Calu3 (cell line): ENCODE data around the gene FAM78B. TPM values are rescaled to one million over a fixed set of nuclear protein-coding genes. Genes with fewer than 3 reads are reported as not detected.

Experiments
- BruUV-seq: library from RNA; stranded (reverse); fragments of 400-500 nt; replicated peaks from 2 replicates; lab custom pipeline; 2021; lab: Mats Ljungman, UMichigan
- CTCF ChIA-PET: fragments of 300-600 bp; sonication (Branson Sonifier 250); formaldehyde crosslinking; loops from one replicate; lab custom pipeline; 2022; ENCODE audit warnings: antibody characterized with exemption; lab: Charles Lee
- DNase-seq: peaks from one replicate; pipeline ENCODE4 v3.0.0; 2022
- H3K27ac Mint-ChIP-seq: one replicate; pipeline ENCODE4 v1.8.0; 2022; ENCODE audit warnings: mixed read lengths; ENCODE audit not compliant: unreplicated experiment
- H3K27me3 Mint-ChIP-seq: one replicate; pipeline ENCODE4 v1.8.0; 2022; ENCODE audit warnings: mixed read lengths; ENCODE audit not compliant: unreplicated experiment
- H3K36me3 Mint-ChIP-seq: one replicate; pipeline ENCODE4 v1.8.0; 2022; ENCODE audit warnings: mild to moderate bottlenecking, moderate library complexity, mixed read lengths; ENCODE audit not compliant: insufficient read depth, unreplicated experiment
- H3K4me1 Mint-ChIP-seq: one replicate; pipeline ENCODE4 v1.8.0; 2022; ENCODE audit warnings: mild to moderate bottlenecking, low read depth, mixed read lengths; ENCODE audit not compliant: unreplicated experiment
- H3K4me3 Mint-ChIP-seq: one replicate; pipeline ENCODE4 v1.8.0; 2022; ENCODE audit warnings: mild to moderate bottlenecking, low read depth, moderate library complexity, mixed read lengths; ENCODE audit not compliant: unreplicated experiment
- H3K9me3 Mint-ChIP-seq: one replicate; pipeline ENCODE4 v1.8.0; 2022; ENCODE audit warnings: low read depth, mixed read lengths; ENCODE audit not compliant: unreplicated experiment
- CTCF ChIP-seq: fragments of 200-600 bp; IDR thresholded peaks from one replicate; pipeline ENCODE4 v1.8.0; 2022; ENCODE audit warnings: antibody characterized with exemption; ENCODE audit not compliant: unreplicated experiment
- intact Hi-C: fragments of 100-400 bp; cut with micrococcal nuclease; formaldehyde crosslinking; loops from one replicate; pipeline ENCODE4 v1.10.0; 2022; ENCODE audit not compliant: unreplicated experiment
- total RNA-seq: library from RNA; stranded (reverse); gene quantifications from 2 replicates; pipeline ENCODE4 v1.2.3, GENCODE V29; 2022

Gene FAM78B
- total RNA-seq, 1 experiment from 2014 or later = 4.9 TPM

- no peak overlapping the region for H3K27ac Mint-ChIP-seq
- H3K4me3 Mint-ChIP-seq = no peak overlapping the region
- peaks cover 16% of the 10 kb centered on the region for H3K4me1 Mint-ChIP-seq
- no peak for DNase-seq
- no peaks in the 10 kb centered on the region for H3K36me3 Mint-ChIP-seq
- H3K27me3 Mint-ChIP-seq = peaks cover 15% of the 10 kb centered on the region
- BruUV-seq = no TSS peak
- CTCF ChIA-PET = interaction anchor here (0.9 kb wide), 1 partner anchor 13 kb away, joined by 4 read pairs; no protein-coding TSS in a partner anchor
- TF ChIP-seq CTCF = no peak
- intact Hi-C loops = no loop called here
- no peaks in the 10 kb centered on the region for H3K9me3 Mint-ChIP-seq
These were observed 18.7 kb upstream of the FAM78B start for GRCh38 chr1:166185526-166185925.

DNA sequence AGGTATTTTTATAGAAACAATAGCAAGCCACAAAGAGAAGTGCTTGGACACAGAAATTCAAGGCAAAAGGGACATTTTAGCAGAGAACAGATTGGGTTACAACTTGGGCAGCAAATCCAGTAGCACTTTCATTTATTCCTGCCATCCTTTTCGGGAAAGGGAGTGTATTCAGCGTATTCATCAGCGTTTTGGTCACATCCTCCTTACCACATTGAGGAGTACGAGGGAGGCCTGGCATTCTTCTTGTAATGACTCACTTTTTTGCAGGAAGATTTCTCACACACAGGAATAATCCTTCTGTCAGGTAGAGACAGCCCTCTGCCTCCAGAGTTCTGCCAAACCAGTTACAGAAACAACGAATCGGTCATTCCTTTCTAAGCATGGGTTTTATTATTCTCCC lies 18.1 kb upstream of the FAM78B start:
- CTCF ChIA-PET = no interaction called here
- no TSS peak for BruUV-seq
- Mint-ChIP-seq H3K36me3 (no peaks in the 10 kb centered on the region), H3K27me3 (peaks cover 15% of the 10 kb centered on the region), H3K27ac (no peak overlapping the region), H3K9me3 (no peaks in the 10 kb centered on the region), H3K4me3 (no peak overlapping the region), H3K4me1 (peaks cover 16% of the 10 kb centered on the region)
- peak; percentile 25 for DNase-seq
- intact Hi-C loops = no loop called here
- no peak for TF ChIP-seq CTCF

DNA sequence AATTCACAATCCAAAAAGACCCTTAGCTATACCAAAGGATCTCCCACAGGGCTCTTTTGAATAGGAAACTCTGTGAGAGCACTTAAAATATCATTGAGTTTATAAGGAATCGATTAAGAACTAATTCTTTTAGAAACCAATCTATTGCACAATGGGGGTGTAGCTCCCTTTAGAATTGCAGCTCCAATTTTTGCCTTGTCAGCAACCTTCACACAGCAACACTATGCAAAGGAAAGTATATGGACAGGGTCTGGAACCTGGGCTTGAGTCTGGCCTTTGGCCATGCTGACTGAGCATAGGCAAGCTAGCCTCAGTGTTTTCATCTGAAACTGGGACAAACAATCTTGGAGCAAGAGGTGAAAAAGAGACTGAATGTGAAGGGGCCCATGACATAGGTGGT lies 17.2 kb upstream of the FAM78B start:
- no TSS peak for BruUV-seq
- no peak for TF ChIP-seq CTCF
- CTCF ChIA-PET = interaction anchor here (1.0 kb wide), 1 partner anchor 13 kb away, joined by 3 read pairs; no protein-coding TSS in a partner anchor
- Mint-ChIP-seq H3K4me1 (peaks cover 16% of the 10 kb centered on the region), H3K36me3 (no peaks in the 10 kb centered on the region), H3K27ac (no peak overlapping the region), H3K27me3 (peaks cover 15% of the 10 kb centered on the region), H3K4me3 (no peak overlapping the region), H3K9me3 (no peaks in the 10 kb centered on the region)
- intact Hi-C loops = no loop called here
- no peak for DNase-seq

GRCh38 chr1:166182281-166182680 lies 15.5 kb upstream of the FAM78B start:
- H3K36me3 Mint-ChIP-seq = no peaks in the 10 kb centered on the region
- no TSS peak for BruUV-seq
- TF ChIP-seq CTCF = no peak
- CTCF ChIA-PET = interaction anchor here (0.5 to 1.5 kb wide), 3 partner anchors 8 to 48 kb away, joined by 3 to 9 read pairs (median 4); no protein-coding TSS in a partner anchor
- peaks cover 15% of the 10 kb centered on the region for H3K27me3 Mint-ChIP-seq
- intact Hi-C loops = no loop called here
- H3K9me3 Mint-ChIP-seq = no peaks in the 10 kb centered on the region
- no peak overlapping the region for H3K27ac Mint-ChIP-seq
- no peak overlapping the region for H3K4me3 Mint-ChIP-seq
- DNase-seq = no peak
- peaks cover 16% of the 10 kb centered on the region for H3K4me1 Mint-ChIP-seq
